OCI-LY1 (cell line): ENCODE data around the gene APOC4.

ENCODE experiments used
- H2AFZ ChIP-seq: fragments of 200-600 bp; sonication (generic), shearing (Covaris generic); 2 replicates; pipeline ENCODE4 v1.6.0; 2014; ENCODE audit warnings: antibody characterized with exemption, mild to moderate bottlenecking, low read length
- H3F3A ChIP-seq: fragments of 200-600 bp; sonication (generic), shearing (Covaris generic); 2 replicates; pipeline ENCODE4 v1.6.0; 2014; ENCODE audit warnings: mild to moderate bottlenecking, antibody characterized with exemption, low read length, moderate library complexity; ENCODE audit not compliant: insufficient read depth
- H3K27ac ChIP-seq: fragments of 200-600 bp; sonication (generic); 2 replicates; pipeline ENCODE4 v1.5.1; 2014; ENCODE audit warnings: low read length, mixed run types, mild to moderate bottlenecking, low read depth; ENCODE audit not compliant: poor library complexity, severe bottlenecking
- H3K27me3 ChIP-seq: fragments of 200-600 bp; sonication (generic); 2 replicates; pipeline ENCODE4 v1.6.0; 2014; ENCODE audit warnings: antibody characterized with exemption, mild to moderate bottlenecking, low read length, moderate library complexity; ENCODE audit not compliant: insufficient read depth
- H3K36me3 ChIP-seq: fragments of 200-600 bp; sonication (generic); 2 replicates; pipeline ENCODE4 v1.6.1; 2014; ENCODE audit warnings: mild to moderate bottlenecking, antibody characterized with exemption, low read length, moderate library complexity, mixed read lengths; ENCODE audit not compliant: insufficient read depth
- H3K4me1 ChIP-seq: fragments of 200-600 bp; sonication (generic); 2 replicates; pipeline ENCODE4 v1.5.1; 2014; ENCODE audit warnings: mild to moderate bottlenecking, low read length, moderate library complexity; ENCODE audit not compliant: insufficient read depth, severe bottlenecking
- H3K4me2 ChIP-seq: fragments of 200-600 bp; sonication (generic), shearing (Covaris generic); 2 replicates; pipeline ENCODE4 v1.6.1; 2014; ENCODE audit warnings: low read length
- H3K4me3 ChIP-seq: fragments of 200-600 bp; sonication (generic); 2 replicates; pipeline ENCODE4 v1.5.1; 2014; ENCODE audit warnings: low read length, low read depth, mild to moderate bottlenecking, mixed read lengths; ENCODE audit not compliant: poor library complexity, severe bottlenecking
- H3K79me2 ChIP-seq: fragments of 200-600 bp; shearing (Covaris generic); 2 replicates; pipeline ENCODE4 v1.6.1; 2016; ENCODE audit warnings: mixed run types, low read length, mixed read lengths; ENCODE audit not compliant: insufficient read depth
- H3K9ac ChIP-seq: fragments of 200-600 bp; sonication (generic), shearing (Covaris generic); 2 replicates; pipeline ENCODE4 v1.6.1; 2014; ENCODE audit warnings: mild to moderate bottlenecking, low read length, mixed read lengths
- H3K9me2 ChIP-seq: fragments of 200-600 bp; sonication (generic), shearing (Covaris generic); 2 replicates; pipeline ENCODE4 v1.6.1; 2014; ENCODE audit warnings: low read depth, mild to moderate bottlenecking, low read length, mixed read lengths
- H3K9me3 ChIP-seq: fragments of 200-600 bp; shearing (Covaris generic); 2 replicates; pipeline ENCODE4 v1.6.1; 2014; ENCODE audit warnings: low read length, mixed read lengths
- H4K20me1 ChIP-seq: fragments of 200-600 bp; sonication (generic), shearing (Covaris generic); 2 replicates; pipeline ENCODE4 v1.6.0; 2016; ENCODE audit warnings: mild to moderate bottlenecking, low read length; ENCODE audit not compliant: insufficient read depth
- CTCF ChIP-seq: fragments of 200-600 bp; sonication (generic), shearing (Covaris generic); IDR thresholded peaks from 2 replicates; pipeline ENCODE4 v1.5.1; 2017; ENCODE audit warnings: mild to moderate bottlenecking, antibody characterized with exemption, low read length, moderate library complexity, mixed read lengths
- EZH2 ChIP-seq: fragments of 200-600 bp; sonication (generic), shearing (Covaris generic); IDR thresholded peaks from 2 replicates; pipeline ENCODE4 v1.8.0; 2017; ENCODE audit warnings: borderline replicate concordance, mixed run types, mild to moderate bottlenecking, antibody characterized with exemption, low read length, moderate library complexity, mixed read lengths

APOC4 gene

DNA sequence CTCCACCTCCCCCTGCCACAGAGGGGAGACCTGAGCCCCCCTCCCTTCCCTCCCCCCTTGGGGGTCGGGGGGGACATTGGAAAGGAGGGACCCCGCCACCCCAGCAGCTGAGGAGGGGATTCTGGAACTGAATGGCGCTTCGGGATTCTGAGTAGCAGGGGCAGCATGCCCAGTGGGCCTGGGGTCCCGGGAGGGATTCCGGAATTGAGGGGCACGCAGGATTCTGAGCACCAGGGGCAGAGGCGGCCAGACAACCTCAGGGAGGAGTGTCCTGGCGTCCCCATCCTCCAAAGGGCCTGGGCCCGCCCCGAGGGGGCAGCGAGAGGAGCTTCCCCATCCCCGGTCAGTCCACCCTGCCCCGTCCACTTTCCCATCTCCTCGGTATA, 38.8 kb upstream of the APOC4 start:
- Histone ChIP-seq H3F3A (no peaks in the 10 kb centered on the region), H3K9me2 (no peaks in the 10 kb centered on the region), H3K27me3 (no peaks in the 10 kb centered on the region), H2AFZ (no peak overlapping the region), H3K4me1 (peaks cover 4% of the 10 kb centered on the region), H3K36me3 (peaks cover 42% of the 10 kb centered on the region), H3K9ac (no peak overlapping the region), H3K27ac (no peak overlapping the region), H3K9me3 (no peaks in the 10 kb centered on the region), H3K4me3 (no peak overlapping the region), H4K20me1 (no peaks in the 10 kb centered on the region), H3K4me2 (no peak overlapping the region), H3K79me2 (no peaks in the 10 kb centered on the region)
- TF ChIP-seq CTCF (no peak), EZH2 (no peak)

DNA sequence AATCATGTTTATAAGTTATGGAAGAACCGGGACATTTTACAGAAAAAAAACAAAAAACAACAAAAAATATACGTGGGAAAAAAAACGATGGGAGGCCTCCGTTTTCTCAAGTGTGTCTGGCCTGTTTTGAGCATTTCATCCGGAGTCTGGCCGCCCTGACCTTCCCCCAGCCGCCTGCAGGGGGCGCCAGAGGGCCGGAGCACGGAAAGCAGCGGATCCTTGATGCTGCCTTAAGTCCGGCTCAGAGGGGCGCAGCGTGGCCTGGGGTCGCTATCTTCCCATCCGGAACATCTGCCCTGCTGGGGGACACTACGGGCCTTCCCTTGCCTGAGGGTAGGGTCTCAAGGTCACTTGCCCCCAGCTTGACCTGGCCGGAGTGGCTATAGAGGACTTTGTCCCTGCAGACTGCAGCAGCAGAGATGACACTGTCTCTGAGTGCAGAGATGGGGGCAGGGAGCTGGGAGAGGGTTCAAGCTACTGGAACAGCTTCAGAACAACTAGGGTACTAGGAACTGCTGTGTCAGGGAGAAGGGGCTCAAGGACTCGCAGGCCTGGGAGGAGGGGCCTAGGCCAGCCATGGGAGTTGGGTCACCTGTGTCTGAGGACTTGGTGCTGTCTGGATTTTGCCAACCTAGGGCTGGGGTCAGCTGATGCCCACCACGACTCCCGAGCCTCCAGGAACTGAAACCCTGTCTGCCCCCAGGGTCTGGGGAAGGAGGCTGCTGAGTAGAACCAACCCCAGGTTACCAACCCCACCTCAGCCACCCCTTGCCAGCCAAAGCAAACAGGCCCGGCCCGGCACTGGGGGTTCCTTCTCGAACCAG, 38.2 kb upstream of the APOC4 start:
- H3K4me1 ChIP-seq, result peaks cover 4% of the 10 kb centered on the region
- H3K9me2 ChIP-seq, result no peaks in the 10 kb centered on the region
- no peaks in the 10 kb centered on the region for H3K79me2 ChIP-seq
- H3K9me3 ChIP-seq, result no peaks in the 10 kb centered on the region
- no peaks in the 10 kb centered on the region for H3F3A ChIP-seq
- no peak overlapping the region for H3K9ac ChIP-seq
- no peak overlapping the region for H3K27ac ChIP-seq
- no peak overlapping the region for H3K4me2 ChIP-seq
- TF ChIP-seq CTCF (peak; percentile 96), EZH2 (no peak)
- H3K27me3 ChIP-seq, result no peaks in the 10 kb centered on the region
- H4K20me1 ChIP-seq, result no peaks in the 10 kb centered on the region
- peaks cover 41% of the 10 kb centered on the region for H3K36me3 ChIP-seq
- H2AFZ ChIP-seq, result no peak overlapping the region
- H3K4me3 ChIP-seq, result no peak overlapping the region

DNA sequence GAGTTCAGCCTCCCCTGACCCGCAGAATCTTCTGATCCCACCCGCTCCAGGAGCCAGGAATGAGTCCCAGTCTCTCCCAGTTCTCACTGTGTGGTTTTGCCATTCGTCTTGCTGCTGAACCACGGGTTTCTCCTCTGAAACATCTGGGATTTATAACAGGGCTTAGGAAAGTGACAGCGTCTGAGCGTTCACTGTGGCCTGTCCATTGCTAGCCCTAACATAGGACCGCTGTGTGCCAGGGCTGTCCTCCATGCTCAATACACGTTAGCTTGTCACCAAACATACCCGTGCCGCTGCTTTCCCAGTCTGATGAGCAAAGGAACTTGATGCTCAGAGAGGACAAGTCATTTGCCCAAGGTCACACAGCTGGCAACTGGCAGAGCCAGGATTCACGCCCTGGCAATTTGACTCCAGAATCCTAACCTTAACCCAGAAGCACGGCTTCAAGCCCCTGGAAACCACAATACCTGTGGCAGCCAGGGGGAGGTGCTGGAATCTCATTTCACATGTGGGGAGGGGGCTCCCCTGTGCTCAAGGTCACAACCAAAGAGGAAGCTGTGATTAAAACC, 37.5 kb upstream of the APOC4 start:
- peaks cover 37% of the 10 kb centered on the region for H3K36me3 ChIP-seq
- no peak overlapping the region for H3K4me3 ChIP-seq
- no peaks in the 10 kb centered on the region for H3K79me2 ChIP-seq
- H3K4me1 ChIP-seq, result peaks cover 4% of the 10 kb centered on the region
- no peak overlapping the region for H3K4me2 ChIP-seq
- no peaks in the 10 kb centered on the region for H3K9me2 ChIP-seq
- no peak overlapping the region for H3K27ac ChIP-seq
- no peak overlapping the region for H2AFZ ChIP-seq
- H3F3A ChIP-seq, result no peaks in the 10 kb centered on the region
- TF ChIP-seq EZH2, result no peak
- TF ChIP-seq CTCF, result peak; percentile 44
- no peaks in the 10 kb centered on the region for H3K27me3 ChIP-seq
- H4K20me1 ChIP-seq, result no peaks in the 10 kb centered on the region
- H3K9ac ChIP-seq, result no peak overlapping the region
- no peaks in the 10 kb centered on the region for H3K9me3 ChIP-seq
